Measurements from ENCODE around the gene NFKB2.

NFKB2 gene

GRCh38 chr10:102393411-102394078 lies 2.0 kb upstream of the NFKB2 start:
- intact Hi-C loops (cut with DNase I), result no loop called here
- peak in 1 of 42 donors; percentile 88 for DNase-seq

- peak; percentile 73 to 94 (median 88) for DNase-seq
- intact Hi-C loops (cut with DNase I), result no loop called here
Observed at GRCh38 chr10:102394079-102394800, 1.3 kb upstream of the NFKB2 start.

GRCh38 chr10:102394801-102395399 lies 605 bp upstream of the NFKB2 start:
- peak in 16 of 42 donors; percentile 10 to 64 (median 42) for DNase-seq
- intact Hi-C loops (cut with DNase I), result no loop called here

GRCh38 chr10:102396317-102396650 lies 779 bp downstream of the NFKB2 start:
- no peak for DNase-seq
- intact Hi-C loops (cut with DNase I), result no loop called here

GRCh38 chr10:102396730-102397151 lies 1.2 kb downstream of the NFKB2 start:
- intact Hi-C loops (cut with DNase I), result no loop called here
- no peak for DNase-seq

GRCh38 chr10:102397222-102398171 lies 2.0 kb downstream of the NFKB2 start:
- DNase-seq, result no peak
- intact Hi-C loops (cut with DNase I), result no loop called here

- intact Hi-C loops (cut with DNase I), result no loop called here
- DNase-seq, result no peak
Observed at GRCh38 chr10:102398172-102399020, 2.9 kb downstream of the NFKB2 start.

GRCh38 chr10:102399217-102400021 lies 3.9 kb downstream of the NFKB2 start:
- intact Hi-C loops (cut with DNase I), result no loop called here
- DNase-seq, result peak; percentile 80 to 95 (median 91)

GRCh38 chr10:102400076-102400475 lies 4.6 kb downstream of the NFKB2 start:
- intact Hi-C loops (cut with DNase I), result no loop called here

GRCh38 chr10:102400598-102401341 lies 5.3 kb downstream of the NFKB2 start:
- no peak for DNase-seq
- intact Hi-C loops (cut with DNase I), result no loop called here

More at GRCh38 chr10:102400076-102400475, 4.6 kb downstream of the NFKB2 start:
- peak in 15 of 42 donors; percentile 14 to 63 (median 39) for DNase-seq

- DNase-seq, result no peak
- intact Hi-C loops (cut with DNase I), result no loop called here
Observed at GRCh38 chr10:102401342-102401654, 5.8 kb downstream of the NFKB2 start.

- intact Hi-C loops (cut with DNase I), result no loop called here
Observed at GRCh38 chr10:102401735-102402511, 6.4 kb downstream of the NFKB2 start.

GRCh38 chr10:102402512-102402896 lies 7.0 kb downstream of the NFKB2 start:
- intact Hi-C loops (cut with DNase I), result no loop called here
- no peak for DNase-seq

More at GRCh38 chr10:102401735-102402511, 6.4 kb downstream of the NFKB2 start:
- no peak for DNase-seq

GRCh38 chr10:102403115-102403514 lies 7.6 kb downstream of the NFKB2 start:
- DNase-seq, result no peak
- intact Hi-C loops (cut with DNase I), result no loop called here

- intact Hi-C loops (cut with DNase I), result no loop called here
- DNase-seq, result no peak
Observed at GRCh38 chr10:102404361-102405107, 9.0 kb downstream of the NFKB2 start.

Measured in head of caudate nucleus (tissue), 42 donors.